K562 (cell line): Measurements from ENCODE around the gene NT5DC1. TPM values are rescaled to one million over a fixed set of nuclear protein-coding genes. Genes with fewer than 3 reads are reported as not detected.

ENCODE experiments used
- FOXK1 ChIP-seq: sonication (generic); formaldehyde crosslinking; IDR thresholded peaks from 2 replicates; pipeline ENCODE4 v1.8.0; 2022; ENCODE audit warnings: missing genetic modification reagents, mild to moderate bottlenecking, borderline replicate concordance
- FOXM1 ChIP-seq, 2 experiments: fragments of 450-650 bp in 1 of 2; sonication (generic) in 1 of 2; formaldehyde crosslinking in 1 of 2; IDR thresholded peaks; 2 replicates each; pipeline versions ENCODE4 v1.6.1 to v1.9.0; 2017 to 2022; ENCODE audit warnings: low read depth in 2 of 2, mild to moderate bottlenecking in 2 of 2, missing genetic modification reagents in 1 of 2, moderate library complexity in 1 of 2
- ID3 ChIP-seq, 2 experiments: fragments of 250-450 bp in 1 of 2; fragments of 450-650 bp in 1 of 2; sonication (Bioruptor Pico) in 1 of 2; IDR thresholded peaks; 2 replicates each; pipeline versions ENCODE4 v1.6.1 to v1.8.0; 2016 to 2021; ENCODE audit warnings: mild to moderate bottlenecking in 2 of 2, moderate library complexity in 2 of 2, missing compliant biosample characterization in 1 of 2, missing genetic modification characterization in 1 of 2
- KAT8 ChIP-seq: fragments of 450-650 bp; IDR thresholded peaks from 2 replicates; pipeline ENCODE4 v1.6.1; 2016; ENCODE audit warnings: low read depth, mild to moderate bottlenecking
- KLF16 ChIP-seq: IDR thresholded peaks from 2 replicates; pipeline ENCODE4 v1.6.1; 2016; ENCODE audit warnings: antibody characterized with exemption
- NFE2L1 ChIP-seq: fragments of 450-650 bp; IDR thresholded peaks from 2 replicates; pipeline ENCODE4 v1.6.1; 2016; ENCODE audit warnings: missing genetic modification characterization, low read depth, mild to moderate bottlenecking, missing compliant biosample characterization, moderate library complexity, borderline replicate concordance
- RB1 ChIP-seq: fragments of 450-650 bp; IDR thresholded peaks from 2 replicates; pipeline ENCODE4 v1.6.1; 2017; ENCODE audit warnings: low read depth, mild to moderate bottlenecking
- RBM15 ChIP-seq: fragments of 200-400 bp; formaldehyde crosslinking; IDR thresholded peaks from 2 replicates; pipeline ENCODE4 v1.6.1; 2018; ENCODE audit warnings: mild to moderate bottlenecking, low read length, moderate library complexity; ENCODE audit not compliant: insufficient read depth
- STAT5A ChIP-seq: IDR thresholded peaks from 2 replicates; pipeline ENCODE4 v1.6.1; 2012; ENCODE audit warnings: low read length, inconsistent platforms, borderline replicate concordance
- UBTF ChIP-seq, 2 experiments: IDR thresholded peaks; 2 replicates each; pipeline ENCODE4 v1.6.1; 2012; ENCODE audit warnings: improper control_type of control experiment in 2 of 2, low read depth in 2 of 2, low read length in 2 of 2, borderline replicate concordance in 1 of 2
- ZFPM2 ChIP-seq: fragments of 250-450 bp; sonication (Bioruptor Pico); IDR thresholded peaks from 2 replicates; pipeline ENCODE4 v1.5.1; 2022; ENCODE audit warnings: mild to moderate bottlenecking
- ZNF589 ChIP-seq: fragments of 200-800 bp; sonication (Bioruptor generic); IDR thresholded peaks from 2 replicates; pipeline ENCODE4 v1.6.1; 2016; ENCODE audit warnings: low read depth, missing genetic modification characterization, missing compliant biosample characterization
- ZNF740 ChIP-seq, 3 experiments: fragments of 200-800 bp in 1 of 3; sonication (Bioruptor generic) in 1 of 3; sonication (generic) in 1 of 3; formaldehyde crosslinking in 1 of 3; IDR thresholded peaks; 2 replicates each; pipeline versions ENCODE4 v1.6.1 to v1.8.0; 2016 to 2022; ENCODE audit warnings: mild to moderate bottlenecking in 2 of 3, missing compliant biosample characterization in 2 of 3, missing genetic modification characterization in 2 of 3, missing genetic modification reagents in 1 of 3
- ZSCAN29 ChIP-seq: fragments of 450-650 bp; IDR thresholded peaks from 2 replicates; pipeline ENCODE4 v1.6.1; 2017
- polyA plus RNA-seq, 8 experiments: library from polyadenylated mRNA; depleted of rRNA in 4 of 8; stranded (reverse) in 5 of 8; unstranded in 3 of 8; fragments of >200 nt; fragmentation: Nextera tagmentation in 2 of 8; fragmentation: Illumina TruSeq in 1 of 8; extraction: Ambion mirVana in 2 of 8; extraction: Trizol in 1 of 8; gene quantifications; 2 replicates each; pipeline versions ENCODE4 v1.2.1 to v1.2.3, GENCODE V29; 2011 to 2014; ENCODE audit warnings: inconsistent platforms in 1 of 8, missing spikeins in 1 of 8
- total RNA-seq, 7 experiments: library from RNA; depleted of rRNA in 6 of 7; stranded (reverse); fragments of >200 nt in 6 of 7; fragmentation: Illumina TruSeq in 2 of 7; extraction: Trizol in 2 of 7; gene quantifications; 2 replicates each; pipeline versions ENCODE4 v1.2.1 to v1.2.3, GENCODE V29; 2011 to 2021; ENCODE audit warnings: low replicate concordance in 1 of 7
- TF ChIP-seq, protein P1 (sequence below): fragments of 450-650 bp; IDR thresholded peaks from 2 replicates; pipeline ENCODE4 v1.6.1; 2018; ENCODE audit not compliant: partially characterized antibody
- TF ChIP-seq, protein P2 (sequence below): fragments of 450-650 bp; formaldehyde crosslinking; IDR thresholded peaks from 2 replicates; pipeline ENCODE4 v1.4.0; 2020; ENCODE audit warnings: mild to moderate bottlenecking, moderate library complexity

NT5DC1 gene
- total and polyA plus RNA-seq, 9 of the 15 experiments (the other 6 are each of a cell fraction or from before 2014, with no cell fraction given): 4.9 to 28.5 (median 16.3) TPM

DNA sequence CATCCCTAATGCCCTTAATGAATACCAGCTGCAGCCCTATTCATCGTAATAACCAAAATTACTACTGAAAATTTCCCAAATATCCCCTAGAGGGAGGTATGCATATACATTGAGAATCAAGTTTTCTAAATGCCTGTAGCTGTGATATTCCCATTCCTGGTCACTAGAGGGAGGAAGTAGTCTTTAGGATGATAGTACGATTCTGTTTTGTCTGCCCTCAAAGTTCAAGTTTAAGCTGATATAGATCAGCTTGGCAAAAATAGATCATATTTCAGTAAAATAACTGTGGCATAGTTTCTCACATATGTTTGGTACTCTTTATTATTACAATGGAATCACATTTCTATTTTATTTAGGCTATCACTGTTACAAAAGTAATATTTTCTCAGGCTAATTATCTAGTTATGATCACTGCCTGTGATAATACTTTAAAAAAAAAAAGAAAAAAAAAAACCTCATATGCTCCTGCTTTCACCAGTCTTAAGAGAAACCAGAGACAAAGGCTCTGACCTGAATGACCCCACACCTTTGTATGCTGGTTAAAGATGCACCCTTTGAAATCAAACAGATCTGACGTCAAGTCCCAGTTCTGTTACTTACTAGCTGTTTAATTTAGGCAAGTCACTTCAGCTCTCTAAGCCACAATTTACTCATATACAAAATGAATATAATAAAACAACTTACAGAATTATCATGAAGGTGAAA lies 168.1 kb downstream of the NT5DC1 start (continued):
- TF ChIP-seq FOXK1 (CRISPR knock-in tag) (no peak), ZNF589 (no peak), UBTF (IDR thresholded peaks at IDR 0.05; ENCODE audit: borderline replicate concordance in 1 of 2, low read depth in 2 of 2, low read length in 2 of 2) (0 out of 4 replicates have a peak, but pooled peaks of 1 of the 2 experiments have one; percentile 18), KAT8 (no peak), ID3 (CRISPR knock-in tag; IDR thresholded peaks at IDR 0.05) (no peak), ID3 (tag; IDR thresholded peaks at IDR 0.05) (0 out of 2 replicates have a peak, but pooled peaks have one; percentile 43), FOXM1 (IDR thresholded peaks at IDR 0.05; ENCODE audit: low read depth) (peak; percentile 15; the same call in 1 of the 2 replicates), FOXM1 (CRISPR knock-in tag; IDR thresholded peaks at IDR 0.05; ENCODE audit: low read depth) (no peak), RB1 (no peak), ZSCAN29 (no peak), ZFPM2 (CRISPR knock-in tag) (no peak), KLF16 (0 out of 2 replicates have a peak, but pooled peaks have one; percentile 39), NFE2L1 (tag) (no peak), STAT5A (no peak), RBM15 (no peak), ZNF740 (CRISPR knock-in tag; IDR thresholded peaks at IDR 0.05) (no peak), ZNF740 (tag; IDR thresholded peaks at IDR 0.05) (no peak)
- TF ChIP-seq, protein P1, sequence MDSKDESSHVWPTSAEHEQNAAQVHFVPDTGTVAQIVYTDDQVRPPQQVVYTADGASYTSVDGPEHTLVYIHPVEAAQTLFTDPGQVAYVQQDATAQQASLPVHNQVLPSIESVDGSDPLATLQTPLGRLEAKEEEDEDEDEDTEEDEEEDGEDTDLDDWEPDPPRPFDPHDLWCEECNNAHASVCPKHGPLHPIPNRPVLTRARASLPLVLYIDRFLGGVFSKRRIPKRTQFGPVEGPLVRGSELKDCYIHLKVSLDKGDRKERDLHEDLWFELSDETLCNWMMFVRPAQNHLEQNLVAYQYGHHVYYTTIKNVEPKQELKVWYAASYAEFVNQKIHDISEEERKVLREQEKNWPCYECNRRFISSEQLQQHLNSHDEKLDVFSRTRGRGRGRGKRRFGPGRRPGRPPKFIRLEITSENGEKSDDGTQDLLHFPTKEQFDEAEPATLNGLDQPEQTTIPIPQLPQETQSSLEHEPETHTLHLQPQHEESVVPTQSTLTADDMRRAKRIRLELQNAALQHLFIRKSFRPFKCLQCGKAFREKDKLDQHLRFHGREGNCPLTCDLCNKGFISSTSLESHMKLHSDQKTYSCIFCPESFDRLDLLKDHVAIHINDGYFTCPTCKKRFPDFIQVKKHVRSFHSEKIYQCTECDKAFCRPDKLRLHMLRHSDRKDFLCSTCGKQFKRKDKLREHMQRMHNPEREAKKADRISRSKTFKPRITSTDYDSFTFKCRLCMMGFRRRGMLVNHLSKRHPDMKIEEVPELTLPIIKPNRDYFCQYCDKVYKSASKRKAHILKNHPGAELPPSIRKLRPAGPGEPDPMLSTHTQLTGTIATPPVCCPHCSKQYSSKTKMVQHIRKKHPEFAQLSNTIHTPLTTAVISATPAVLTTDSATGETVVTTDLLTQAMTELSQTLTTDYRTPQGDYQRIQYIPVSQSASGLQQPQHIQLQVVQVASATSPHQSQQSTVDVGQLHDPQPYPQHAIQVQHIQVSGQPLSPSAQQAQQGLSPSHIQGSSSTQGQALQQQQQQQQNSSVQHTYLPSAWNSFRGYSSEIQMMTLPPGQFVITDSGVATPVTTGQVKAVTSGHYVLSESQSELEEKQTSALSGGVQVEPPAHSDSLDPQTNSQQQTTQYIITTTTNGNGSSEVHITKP: no peak
- TF ChIP-seq, protein P2, sequence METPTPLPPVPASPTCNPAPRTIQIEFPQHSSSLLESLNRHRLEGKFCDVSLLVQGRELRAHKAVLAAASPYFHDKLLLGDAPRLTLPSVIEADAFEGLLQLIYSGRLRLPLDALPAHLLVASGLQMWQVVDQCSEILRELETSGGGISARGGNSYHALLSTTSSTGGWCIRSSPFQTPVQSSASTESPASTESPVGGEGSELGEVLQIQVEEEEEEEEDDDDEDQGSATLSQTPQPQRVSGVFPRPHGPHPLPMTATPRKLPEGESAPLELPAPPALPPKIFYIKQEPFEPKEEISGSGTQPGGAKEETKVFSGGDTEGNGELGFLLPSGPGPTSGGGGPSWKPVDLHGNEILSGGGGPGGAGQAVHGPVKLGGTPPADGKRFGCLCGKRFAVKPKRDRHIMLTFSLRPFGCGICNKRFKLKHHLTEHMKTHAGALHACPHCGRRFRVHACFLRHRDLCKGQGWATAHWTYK (CRISPR knock-in tag): no peak
